Hepatocyte (in vitro differentiated cells): ENCODE data around the gene NPEPL1.

Experiments
- CTCF ChIP-seq: fragments of 200-600 bp; sonication (generic); IDR thresholded peaks from 2 replicates; pipeline ENCODE4 v1.5.1; 2016; ENCODE audit warnings: antibody characterized with exemption, mild to moderate bottlenecking; ENCODE audit not compliant: poor library complexity
- EZH2phosphoT487 ChIP-seq: fragments of 200-600 bp; sonication (generic); IDR thresholded peaks from one replicate; pipeline ENCODE4 v1.6.1; 2018; ENCODE audit warnings: antibody characterized with exemption, mild to moderate bottlenecking, low read depth, moderate library complexity; ENCODE audit not compliant: unreplicated experiment, severe bottlenecking

GRCh38 chr20:58695084-58695722, 2.6 kb downstream of the NPEPL1 start:
- TF ChIP-seq CTCF (no peak), EZH2phosphoT487 (no peak)
